Neuronal stem cell (in vitro differentiated cells): Measurements from ENCODE around the gene BRAT1.

Source experiments
- DNase-seq: peaks from one replicate; pipeline ENCODE4 v3.0.0-alpha.2; 2013; ENCODE audit warnings: low spot score
- H2AFZ ChIP-seq: one replicate; pipeline ENCODE4 v1.6.1; 2013; ENCODE audit warnings: mild to moderate bottlenecking, low read length, inconsistent platforms
- H2AK5ac ChIP-seq: 2 replicates; pipeline ENCODE4 v1.6.1; 2013; ENCODE audit warnings: low read depth, mild to moderate bottlenecking, inconsistent platforms, low read length, moderate library complexity, mixed read lengths
- H2BK120ac ChIP-seq: 2 replicates; pipeline ENCODE4 v1.6.1; 2013; ENCODE audit warnings: low read depth, mild to moderate bottlenecking, inconsistent platforms, low read length, moderate library complexity, mixed read lengths
- H2BK12ac ChIP-seq: one replicate; pipeline ENCODE4 v1.6.1; 2013; ENCODE audit warnings: low read length, inconsistent platforms
- H2BK15ac ChIP-seq: 2 replicates; pipeline ENCODE4 v1.6.1; 2013; ENCODE audit warnings: mild to moderate bottlenecking, low read length, inconsistent platforms, mixed read lengths
- H2BK5ac ChIP-seq: one replicate; pipeline ENCODE4 v1.6.1; 2013; ENCODE audit warnings: inconsistent platforms, mild to moderate bottlenecking, low read length, moderate library complexity
- H3K14ac ChIP-seq: one replicate; pipeline ENCODE4 v1.6.1; 2013; ENCODE audit warnings: low read length, inconsistent platforms
- H3K18ac ChIP-seq: 2 replicates; pipeline ENCODE4 v1.6.1; 2013; ENCODE audit warnings: low read length, inconsistent platforms
- H3K23ac ChIP-seq: 2 replicates; pipeline ENCODE4 v1.6.1; 2013; ENCODE audit warnings: low read depth, mild to moderate bottlenecking, mixed read lengths, low read length, inconsistent platforms; ENCODE audit not compliant: poor library complexity
- H3K27ac ChIP-seq: replicated peaks from 3 replicates; pipeline ENCODE4 v1.5.1; 2013; ENCODE audit warnings: low read length, inconsistent platforms
- H3K27me3 ChIP-seq, 3 experiments: 2 replicates each; pipeline ENCODE4 v1.6.1; 2013; ENCODE audit warnings: low read length in 3 of 3, mild to moderate bottlenecking in 2 of 3, inconsistent platforms in 1 of 3, low read depth in 1 of 3, mixed read lengths in 1 of 3, moderate library complexity in 1 of 3; ENCODE audit not compliant: control insufficient read depth in 3 of 3, insufficient read depth in 3 of 3
- H3K36me3 ChIP-seq, 2 donors: replicated peaks in 1 of 2; 2 replicates each; pipeline ENCODE4 v1.6.1; 2013; ENCODE audit warnings: low read length in 2 of 2; ENCODE audit not compliant: control insufficient read depth in 2 of 2, insufficient read depth in 2 of 2
- H3K4ac ChIP-seq: 2 replicates; pipeline ENCODE4 v1.6.1; 2013; ENCODE audit warnings: inconsistent platforms, mild to moderate bottlenecking, low read length, moderate library complexity
- H3K4me1 ChIP-seq, 2 donors: 1 replicate in 1 of 2; 2 replicates in 1 of 2; pipeline ENCODE4 v1.6.1; 2013; ENCODE audit warnings: low read length in 2 of 2, low read depth in 1 of 2; ENCODE audit not compliant: control insufficient read depth in 2 of 2, insufficient read depth in 1 of 2
- H3K4me2 ChIP-seq: one replicate; pipeline ENCODE4 v1.6.1; 2013; ENCODE audit warnings: mild to moderate bottlenecking, low read length, inconsistent platforms; ENCODE audit not compliant: insufficient read depth, poor library complexity, severe bottlenecking
- H3K4me3 ChIP-seq, 2 donors: 2 replicates each; pipeline ENCODE4 v1.5.1; 2013; ENCODE audit warnings: low read length in 2 of 2, mild to moderate bottlenecking in 2 of 2, inconsistent platforms in 1 of 2, moderate library complexity in 1 of 2
- H3K79me1 ChIP-seq: one replicate; pipeline ENCODE4 v1.6.1; 2013; ENCODE audit warnings: low read depth, mild to moderate bottlenecking, inconsistent platforms, low read length, moderate library complexity
- H3K9ac ChIP-seq: one replicate; pipeline ENCODE4 v1.6.1; 2013; ENCODE audit warnings: mild to moderate bottlenecking, low read depth, low read length, inconsistent platforms; ENCODE audit not compliant: poor library complexity
- H3K9me3 ChIP-seq, 2 donors: replicated peaks in 1 of 2; 2 replicates each; pipeline versions ENCODE3 to v1.6.1; 2013; ENCODE audit warnings: low read length in 2 of 2, mild to moderate bottlenecking in 2 of 2, inconsistent platforms in 1 of 2, low read depth in 1 of 2, mixed read lengths in 1 of 2, moderate library complexity in 1 of 2; ENCODE audit not compliant: control insufficient read depth in 2 of 2, insufficient read depth in 1 of 2
- H4K8ac ChIP-seq: one replicate; pipeline ENCODE4 v1.6.1; 2013; ENCODE audit warnings: low read depth, mild to moderate bottlenecking, inconsistent platforms, low read length, moderate library complexity
- H4K91ac ChIP-seq: one replicate; pipeline ENCODE4 v1.6.1; 2013; ENCODE audit warnings: low read length, low read depth, mild to moderate bottlenecking, inconsistent platforms; ENCODE audit not compliant: poor library complexity
- whole genome bisulfite sequencing, 2 donors: extraction: QIAGEN DNeasy Blood & Tissue Kit; methylation state at CpG; one replicate each; pipeline ENCODE4 v1.1.7; 2013; ENCODE audit warnings: missing lambda C conversion rate in 2 of 2, mixed read lengths in 1 of 2; ENCODE audit not compliant: insufficient read length in 2 of 2, insufficient replicate concordance in 1 of 2; ENCODE audit errors: extremely low coverage in 2 of 2; 5-methylcytosine and 5-hydroxymethylcytosine counted together

BRAT1 gene

GRCh38 chr7:2529161-2530070 is 25.9 kb downstream of the BRAT1 start:
- DNase-seq: no peak
- no peak overlapping the region for H3K9ac ChIP-seq
- no peak overlapping the region for H2BK12ac ChIP-seq
- H3K4me2 ChIP-seq: no peak overlapping the region
- WGBS, 2 donors: no CpG with 5 or more reads among the region's 30 CpGs
- H2BK120ac ChIP-seq: no peak overlapping the region
- H3K14ac ChIP-seq: peak overlapping the region; percentile 47
- H3K27ac ChIP-seq: peak overlapping the region; percentile 46
- H3K4me1 ChIP-seq: peaks cover 39 to 44% of the 10 kb centered on the region in 2 donors
- H2BK5ac ChIP-seq: peak overlapping the region; percentile 42
- no peak overlapping the region for H2AFZ ChIP-seq
- H2BK15ac ChIP-seq: peak overlapping the region; percentile 75
- peak overlapping the region; percentile 68 for H2AK5ac ChIP-seq
- H3K27me3 ChIP-seq: no peaks in the 10 kb centered on the region
- peak overlapping the region; percentile 4 for H4K8ac ChIP-seq
- peaks cover 28% of the 10 kb centered on the region for H3K79me1 ChIP-seq
- peaks cover 42 to 46% of the 10 kb centered on the region in 2 donors for H3K36me3 ChIP-seq
- peak overlapping the region; percentile 80 for H3K23ac ChIP-seq
- no peak overlapping the region for H3K4me3 ChIP-seq
- peak overlapping the region; percentile 53 for H4K91ac ChIP-seq
- H3K18ac ChIP-seq: peak overlapping the region; percentile 80
- no peak overlapping the region for H3K4ac ChIP-seq
- H3K9me3 ChIP-seq: no peaks in the 10 kb centered on the region

DNA sequence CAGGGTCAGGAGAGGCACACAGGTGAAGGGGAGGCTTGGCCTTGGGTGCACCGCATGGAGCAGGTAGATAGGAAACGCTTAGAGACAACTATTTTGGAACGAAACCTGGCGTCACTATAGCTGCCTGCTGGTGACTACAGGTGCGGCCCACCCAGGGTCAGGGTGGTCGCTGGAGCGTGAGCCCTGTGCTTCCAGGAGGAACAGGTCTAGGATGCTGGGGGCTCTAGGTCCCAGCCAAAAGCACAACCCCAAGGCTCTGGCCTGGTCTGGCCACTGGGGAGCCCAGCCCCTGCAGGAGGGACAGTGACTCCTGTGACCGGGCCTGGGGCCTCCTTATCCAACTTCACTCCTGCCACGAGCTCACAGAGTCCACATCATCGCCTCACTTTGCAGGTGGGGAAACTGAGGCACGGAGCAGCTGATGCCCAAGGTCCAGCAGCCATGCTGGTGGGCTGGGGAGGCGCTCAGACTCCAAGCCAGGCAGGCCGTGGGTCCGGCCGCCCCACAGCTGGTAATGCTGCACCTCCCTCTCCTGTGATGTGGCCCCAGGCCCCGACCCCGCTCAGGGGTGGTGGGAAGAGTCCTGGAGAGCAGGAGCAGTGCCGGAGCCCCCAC is 26.7 kb downstream of the BRAT1 start:
- DNase-seq: no peak
- H3K79me1 ChIP-seq: peaks cover 28% of the 10 kb centered on the region
- no peak overlapping the region for H3K4me2 ChIP-seq
- H3K36me3 ChIP-seq: peaks cover 42 to 46% of the 10 kb centered on the region in 2 donors
- no CpG with 5 or more reads among the region's 18 CpGs for WGBS, 2 donors
- peak overlapping the region; percentile 17 for H3K27ac ChIP-seq
- H3K14ac ChIP-seq: no peak overlapping the region
- no peak overlapping the region for H3K4me3 ChIP-seq
- H3K23ac ChIP-seq: peak overlapping the region; percentile 80
- H2AK5ac ChIP-seq: peak overlapping the region; percentile 68
- no peaks in the 10 kb centered on the region for H3K27me3 ChIP-seq
- H3K9ac ChIP-seq: peak overlapping the region; percentile 60
- H3K18ac ChIP-seq: peak overlapping the region; percentile 51
- H4K91ac ChIP-seq: no peak overlapping the region
- peaks cover 46 to 48% of the 10 kb centered on the region in 2 donors for H3K4me1 ChIP-seq
- H2BK15ac ChIP-seq: peak overlapping the region; percentile 75
- H2AFZ ChIP-seq: no peak overlapping the region
- peak overlapping the region; percentile 42 for H2BK5ac ChIP-seq
- H3K4ac ChIP-seq: no peak overlapping the region
- no peak overlapping the region for H2BK120ac ChIP-seq
- H2BK12ac ChIP-seq: no peak overlapping the region
- H3K9me3 ChIP-seq: no peaks in the 10 kb centered on the region
- H4K8ac ChIP-seq: no peak overlapping the region

DNA sequence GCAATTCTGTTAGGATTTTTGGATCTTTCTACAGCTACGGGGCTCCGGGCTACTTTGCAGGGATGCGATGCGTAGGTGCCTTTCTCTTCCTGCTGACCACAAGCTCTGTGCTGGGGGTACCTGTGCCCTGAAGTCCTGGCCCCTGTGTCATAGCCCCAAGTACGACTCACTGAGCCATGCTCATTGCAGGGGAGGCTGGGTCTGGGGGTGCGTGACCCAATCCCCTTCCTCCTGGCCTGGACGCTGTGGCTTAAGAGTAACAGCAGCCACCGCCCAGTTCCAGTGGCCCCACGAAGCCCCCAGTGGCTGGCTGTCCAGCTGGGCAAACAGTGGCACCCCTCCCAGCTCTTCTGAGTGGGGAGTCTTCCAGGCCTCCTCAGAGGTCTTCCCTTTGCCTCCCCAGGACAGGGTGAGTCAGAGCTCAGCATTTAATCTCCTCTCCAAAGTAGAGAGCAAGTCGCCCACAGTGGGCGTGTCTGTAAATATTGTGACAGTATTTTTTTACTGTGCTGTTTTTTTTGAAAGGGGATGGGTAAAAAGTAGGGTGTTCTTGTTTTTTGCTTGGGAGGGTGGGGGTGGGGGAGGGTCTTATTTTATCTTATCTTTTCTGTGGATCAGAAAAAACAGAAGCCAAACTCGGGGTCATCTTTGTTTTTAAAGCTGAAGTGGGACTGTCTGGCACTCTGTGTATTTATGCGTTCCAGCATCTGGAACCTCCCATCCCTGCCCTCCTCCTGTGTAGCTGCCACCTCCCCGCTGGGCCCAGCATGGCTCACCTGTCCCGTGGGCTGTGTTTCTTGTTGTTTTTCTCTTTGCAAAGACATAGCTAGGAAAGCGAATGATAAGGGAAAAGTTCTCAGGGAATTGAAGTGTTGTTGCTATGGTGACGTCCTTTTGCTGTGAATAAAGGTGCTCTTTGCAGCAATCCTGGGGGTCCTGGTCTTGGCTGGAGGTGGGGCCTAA is 27.5 kb downstream of the BRAT1 start:
- Histone ChIP-seq H3K79me1 (peaks cover 31% of the 10 kb centered on the region), H3K4me1 (peaks cover 53 to 54% of the 10 kb centered on the region in 2 donors), H3K4me2 (no peak overlapping the region), H3K4ac (no peak overlapping the region), H3K36me3 (peaks cover 42 to 46% of the 10 kb centered on the region in 2 donors), H3K14ac (no peak overlapping the region), H3K4me3 (no peak overlapping the region), H2BK12ac (no peak overlapping the region), H3K23ac (peak overlapping the region; percentile 87), H2AFZ (no peak overlapping the region), H2AK5ac (peak overlapping the region; percentile 82), H3K9me3 (no peaks in the 10 kb centered on the region), H4K91ac (peak overlapping the region; percentile 42), H2BK5ac (peak overlapping the region; percentile 97), H3K18ac (peak overlapping the region; percentile 68), H3K27me3 (no peaks in the 10 kb centered on the region), H2BK120ac (peak overlapping the region; percentile 41), H3K27ac (peak overlapping the region; percentile 45), H4K8ac (no peak overlapping the region), H2BK15ac (peak overlapping the region; percentile 63), H3K9ac (peak overlapping the region; percentile 45)
- no CpG with 5 or more reads among the region's 17 CpGs for WGBS, 2 donors
- no peak for DNase-seq
